KG1 (cell line): ENCODE results near the gene OR6B2.

Experiments used
- DNase-seq: peaks from one replicate; lab custom pipeline; 2025; lab: John Stamatoyannopoulos, UW

The OR6B2 gene

DNA sequence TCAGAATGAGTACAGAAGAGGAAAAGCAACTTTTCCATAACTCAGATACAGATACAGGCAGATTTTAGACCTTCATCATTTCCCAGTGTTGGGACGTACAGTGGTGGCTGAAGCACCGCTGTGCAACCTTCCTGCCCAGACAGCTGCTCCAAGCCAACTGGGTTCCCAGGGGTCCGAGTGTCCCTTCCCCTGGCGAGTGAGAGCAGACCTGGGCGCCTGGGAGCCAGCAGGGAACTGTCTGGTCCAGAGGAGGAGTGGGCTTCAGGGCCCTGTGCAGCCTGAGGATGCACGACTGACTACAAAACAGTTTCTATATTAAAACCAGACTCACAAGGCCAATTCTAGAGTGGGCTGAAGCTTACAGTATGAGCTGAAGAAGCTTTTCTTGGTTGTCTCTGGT lies 11.1 kb upstream of the OR6B2 start:
- DNase-seq = no peak

DNA sequence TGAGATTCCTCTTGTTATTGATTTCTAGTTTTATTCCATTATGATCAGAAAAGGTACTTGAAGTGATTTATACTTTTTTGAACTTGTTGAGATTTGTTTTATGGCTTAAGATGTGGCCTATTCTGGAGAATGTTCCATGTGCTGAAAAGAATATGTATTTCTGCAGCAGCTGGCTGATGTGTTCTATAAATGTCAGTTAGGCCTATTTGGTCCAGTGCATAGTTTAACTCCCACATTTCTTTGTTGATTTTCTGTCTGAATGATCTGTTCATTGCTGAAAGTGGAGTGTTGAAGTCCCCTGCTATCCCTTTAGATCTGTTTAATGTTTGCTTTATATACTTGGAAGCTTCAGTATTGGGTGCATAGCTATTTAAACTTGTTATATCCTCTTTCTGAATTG lies 7.1 kb upstream of the OR6B2 start:
- DNase-seq = no peak

DNA sequence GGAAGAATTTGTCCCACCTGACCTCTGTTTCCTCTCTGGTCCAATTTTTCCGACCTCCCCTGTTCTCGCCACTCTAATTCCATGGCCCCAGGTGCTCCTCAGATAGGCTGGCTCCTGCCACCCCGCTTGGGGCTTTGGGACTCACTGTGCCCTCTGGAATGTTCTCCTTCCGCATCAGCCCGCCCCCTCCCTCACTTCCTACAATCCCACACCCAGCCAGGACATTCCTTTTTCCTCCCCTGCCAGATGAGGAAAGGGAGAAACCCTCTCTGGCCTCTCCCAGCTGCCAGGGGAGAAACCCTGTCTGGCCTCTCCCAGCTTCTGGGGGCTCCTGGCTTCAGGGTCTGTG lies 3.1 kb upstream of the OR6B2 start:
- no peak for DNase-seq

DNA sequence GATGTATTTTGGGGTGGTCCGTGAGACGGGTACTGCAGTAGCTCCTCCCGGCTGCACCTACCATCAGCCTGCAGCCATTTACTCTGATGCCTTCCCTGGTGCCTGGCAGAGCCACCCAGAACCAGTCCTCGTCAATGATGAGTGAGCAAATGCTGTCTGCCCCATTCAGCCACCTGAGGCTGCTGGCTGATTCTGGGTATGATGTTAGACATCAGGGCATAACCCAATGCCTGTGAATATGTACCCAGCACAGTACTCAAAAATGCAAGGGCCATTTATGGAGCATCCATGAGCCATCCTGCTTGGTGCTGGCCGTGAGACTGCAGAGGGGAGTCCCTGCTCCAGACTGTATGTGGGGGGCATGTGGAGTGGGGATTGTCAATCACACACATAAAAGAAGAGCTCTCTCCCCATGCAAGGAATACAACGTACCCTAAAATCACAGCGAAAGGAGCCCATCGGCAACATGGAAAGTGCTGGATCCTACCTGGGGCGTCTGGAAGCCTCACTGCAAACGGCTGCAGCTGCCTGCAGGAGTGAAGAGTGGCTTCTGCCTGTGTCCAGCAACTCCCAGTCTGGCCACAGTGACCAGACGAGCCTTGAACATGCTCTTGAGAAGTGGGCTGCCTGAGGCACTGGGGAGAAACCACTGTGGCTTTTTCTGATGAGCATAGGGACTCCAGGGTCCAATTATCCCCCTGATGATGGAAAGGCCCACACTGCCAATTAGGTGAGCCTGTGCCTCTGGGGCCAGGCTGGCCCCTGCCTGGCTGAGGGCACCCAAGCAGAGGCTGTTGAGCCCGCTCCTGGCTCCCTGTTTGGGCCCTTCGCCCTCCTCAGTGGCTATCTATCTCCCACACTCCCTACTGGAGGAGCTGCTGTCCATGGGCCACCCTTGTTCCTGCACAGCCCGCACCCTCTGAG lies 2.4 kb upstream of the OR6B2 start:
- DNase-seq = no peak

DNA sequence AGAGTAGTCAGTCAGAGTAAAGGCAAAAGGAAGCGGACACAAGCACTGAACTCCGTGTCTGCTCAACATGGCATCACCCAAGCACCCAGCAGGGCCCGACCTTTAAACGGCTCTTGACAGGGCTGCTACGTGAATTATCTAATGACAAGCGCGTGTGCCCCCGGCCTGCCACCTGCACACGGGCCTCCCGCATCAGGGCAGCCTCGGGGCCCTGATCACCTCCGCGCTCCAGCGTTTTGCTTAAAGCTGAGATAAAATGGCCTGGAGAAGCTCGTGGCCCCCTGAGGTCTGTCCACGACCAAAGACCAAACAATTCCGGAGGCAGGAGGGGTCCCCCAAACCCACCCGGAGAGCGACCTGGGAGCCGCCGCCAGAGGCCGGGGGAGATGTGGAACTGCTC lies 5.5 kb downstream of the OR6B2 start:
- DNase-seq = no peak

DNA sequence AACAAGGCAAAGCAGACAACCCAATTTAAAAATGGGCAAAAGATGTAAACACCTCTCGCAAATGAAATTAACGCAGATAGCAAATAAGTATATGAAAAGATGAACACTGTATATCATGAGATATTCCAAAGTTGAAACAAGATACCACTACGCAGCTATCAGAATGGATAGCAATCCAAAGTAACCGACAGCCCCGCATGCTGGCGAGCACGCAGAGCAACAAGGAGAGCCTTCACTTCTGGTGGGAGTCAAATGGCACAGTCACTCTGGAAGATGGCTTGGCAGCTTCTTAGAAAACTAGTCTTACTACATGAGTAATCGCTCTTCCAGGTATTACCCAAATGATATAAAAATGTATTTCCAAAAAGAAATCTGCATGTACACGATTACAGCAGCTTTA lies 6.4 kb downstream of the OR6B2 start:
- no peak for DNase-seq

DNA sequence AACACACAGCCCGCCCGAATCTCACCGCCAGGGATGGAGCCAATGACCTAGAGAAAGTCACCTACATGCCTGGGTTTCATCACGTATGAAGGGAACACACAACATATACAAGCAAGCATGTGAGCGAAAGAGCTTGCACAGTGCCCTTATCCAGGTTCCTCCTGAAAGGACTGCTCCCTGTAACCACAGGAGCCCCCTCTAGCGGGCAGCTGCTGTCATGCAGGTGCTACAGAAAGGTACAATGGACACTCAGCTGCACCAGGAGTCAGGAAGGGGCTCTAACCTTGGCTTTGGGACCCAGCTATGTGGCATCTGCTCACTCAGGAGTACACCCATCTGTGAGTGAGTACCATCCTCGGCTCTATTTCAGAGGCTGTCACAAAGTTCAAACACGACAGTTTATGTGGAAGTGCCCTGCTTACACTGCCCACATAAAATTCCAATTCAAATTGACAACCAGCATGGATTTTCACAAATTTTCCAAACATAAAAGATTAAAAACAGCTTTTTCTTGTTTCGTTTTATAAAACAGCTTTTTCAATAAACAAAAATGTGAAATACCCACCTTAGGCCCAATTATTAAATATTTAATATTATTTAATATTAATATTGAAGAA lies 8.6 kb downstream of the OR6B2 start:
- peak; percentile 10 for DNase-seq

DNA sequence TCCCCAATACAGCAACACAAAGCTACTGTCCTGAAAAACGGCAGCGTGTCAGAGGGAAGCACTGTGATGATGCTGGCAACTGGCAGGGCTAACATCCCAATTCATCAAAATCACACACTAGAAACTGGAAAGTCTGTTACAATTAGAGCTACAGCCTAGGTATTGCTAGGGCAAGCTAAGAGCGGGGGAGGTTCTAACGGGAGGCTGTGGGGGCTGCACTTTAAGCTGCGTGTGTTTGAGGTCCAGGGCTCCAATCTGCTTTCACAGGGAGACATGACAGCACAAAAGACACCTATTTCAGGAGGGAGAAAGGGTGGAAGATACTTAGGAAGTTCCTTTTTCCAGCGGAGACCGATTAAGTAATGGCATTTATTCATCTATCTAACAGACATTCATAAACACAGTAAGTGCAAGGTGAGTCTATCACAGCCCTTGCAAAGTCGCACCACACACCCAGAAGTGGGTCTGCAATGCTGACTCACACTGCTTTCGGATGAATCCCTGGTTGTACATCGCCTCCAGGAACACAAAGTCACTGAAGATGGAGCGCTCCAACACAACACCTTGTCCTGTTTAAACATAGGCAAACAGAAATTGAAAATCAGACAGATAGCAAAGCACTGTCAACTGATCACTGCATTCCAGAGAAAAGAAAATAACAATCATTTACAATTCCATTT lies 12.0 kb downstream of the OR6B2 start:
- DNase-seq = no peak

DNA sequence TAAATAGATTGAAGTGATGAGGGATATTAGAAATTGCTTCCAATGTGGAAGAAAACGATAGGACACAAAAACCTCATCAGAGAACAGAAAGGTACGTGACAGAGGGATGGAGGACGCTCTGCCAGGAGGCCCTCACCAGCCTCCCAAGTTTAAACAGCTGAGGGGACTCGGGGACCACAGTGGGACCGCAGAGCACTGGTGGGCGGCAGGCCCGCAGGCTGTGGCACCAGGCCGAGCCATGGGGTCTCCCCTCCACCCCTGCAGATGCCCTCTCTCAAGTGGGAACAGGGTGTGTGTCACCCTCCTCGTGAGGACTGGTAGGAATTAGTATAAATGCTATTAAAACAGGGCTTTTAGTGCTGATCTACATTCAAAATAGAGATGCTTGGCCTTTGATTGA lies 15.9 kb downstream of the OR6B2 start:
- DNase-seq = no peak

DNA sequence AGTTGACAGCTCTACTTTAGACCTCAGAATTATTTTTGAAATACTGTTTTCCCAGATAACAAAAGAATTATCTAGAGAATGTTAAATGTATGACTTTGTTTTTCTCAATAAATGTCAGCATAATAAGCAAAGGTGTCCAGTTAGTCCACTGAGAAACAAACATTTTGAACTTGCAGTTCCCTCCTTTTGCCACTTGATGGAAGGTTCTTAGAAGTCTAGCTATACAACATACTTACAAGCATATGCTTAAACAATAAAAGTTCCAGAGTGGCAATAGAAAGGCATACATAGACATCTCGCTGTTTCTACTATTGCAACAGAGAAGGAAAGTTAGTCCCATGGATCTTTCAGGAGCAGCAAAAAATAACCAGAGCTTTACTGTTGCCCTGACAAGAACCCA lies 16.9 kb downstream of the OR6B2 start:
- no peak for DNase-seq

DNA sequence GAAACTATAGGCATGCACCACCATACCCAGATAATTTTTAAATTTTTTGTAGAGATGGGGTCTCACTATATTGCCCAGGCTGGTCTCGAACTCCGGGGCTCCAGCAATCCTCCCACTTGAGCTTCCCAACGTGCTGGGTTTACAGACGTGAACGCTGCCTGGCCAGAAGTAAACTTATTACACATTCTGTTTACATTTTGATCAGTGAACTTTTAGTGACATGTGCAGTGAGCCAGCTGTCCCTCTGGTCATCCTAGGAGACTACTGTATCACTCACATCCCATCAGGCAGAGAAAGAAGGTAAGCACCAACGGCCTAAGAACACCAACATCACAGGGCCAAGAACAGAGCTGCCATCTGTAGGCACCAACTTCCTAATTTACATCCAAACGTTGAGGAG lies 27.2 kb downstream of the OR6B2 start:
- DNase-seq = no peak

DNA sequence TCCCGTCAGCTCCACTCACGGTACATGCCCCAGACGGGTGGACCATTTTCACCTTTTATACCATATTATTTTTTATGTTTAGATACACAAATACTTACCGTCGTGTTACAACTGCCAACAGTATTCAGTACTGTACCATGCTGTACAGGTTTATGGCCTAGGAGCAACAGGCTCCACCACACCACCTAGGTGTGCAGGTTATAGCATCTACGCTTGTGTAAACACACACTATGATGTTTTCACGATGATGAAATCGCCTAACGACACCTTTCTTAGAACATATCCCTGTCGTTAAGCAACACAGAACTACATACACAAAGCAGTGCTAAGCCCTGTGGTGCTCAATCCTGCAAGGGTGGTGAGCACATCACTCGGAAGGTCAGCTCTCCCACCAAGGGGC lies 29.6 kb downstream of the OR6B2 start:
- no peak for DNase-seq

DNA sequence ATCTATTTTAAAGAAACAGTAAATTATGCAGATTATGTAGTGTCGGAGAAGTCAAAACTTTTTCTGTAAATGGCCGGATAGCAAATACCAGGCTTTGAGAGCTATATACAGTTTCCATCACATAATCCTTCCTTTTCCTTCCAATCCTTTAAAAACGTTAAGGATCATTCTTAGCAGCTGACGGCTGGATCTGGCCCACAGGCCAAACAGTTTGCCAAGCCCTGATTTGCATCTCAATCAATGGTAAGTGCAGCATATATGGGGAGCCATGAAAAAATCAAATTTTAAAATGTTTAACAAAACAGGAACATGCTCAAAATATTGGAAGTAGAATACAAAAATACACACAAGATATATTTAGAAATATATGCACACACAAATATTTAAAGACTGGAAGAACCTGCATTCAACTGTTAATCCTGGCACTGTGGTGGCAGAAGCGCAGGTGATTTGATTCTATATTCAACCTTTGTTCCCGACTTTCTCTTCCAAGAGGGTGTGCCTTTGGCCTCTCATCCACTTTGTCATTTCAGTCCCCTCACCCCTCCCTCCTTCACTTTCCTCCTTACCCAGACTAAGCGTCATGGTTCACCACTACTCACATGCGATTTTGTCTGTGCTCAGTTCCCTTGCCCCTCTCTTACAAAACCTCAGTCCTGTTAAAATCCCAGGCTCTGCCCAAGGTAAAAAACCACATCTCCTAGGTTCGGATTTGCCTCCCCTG lies 32.4 kb downstream of the OR6B2 start:
- DNase-seq = no peak

DNA sequence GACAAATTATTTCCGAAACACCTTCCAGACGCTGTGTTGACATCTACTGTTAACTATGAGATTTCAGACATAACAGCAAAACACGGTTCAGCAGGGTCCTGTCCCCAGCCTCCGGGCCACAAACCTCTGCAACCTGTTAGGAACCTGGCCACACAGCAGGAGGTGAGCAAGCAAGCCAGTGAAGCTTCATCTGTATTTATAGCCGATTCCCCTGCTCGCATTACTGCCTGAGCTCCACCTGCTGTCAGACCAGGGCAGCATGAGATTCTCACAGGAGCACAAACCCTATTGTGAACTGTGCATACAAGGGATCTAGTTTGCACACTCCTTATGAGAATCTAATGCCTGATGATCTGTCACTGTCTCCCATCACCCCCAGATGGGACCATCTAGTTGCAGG lies 36.1 kb downstream of the OR6B2 start:
- DNase-seq = no peak

DNA sequence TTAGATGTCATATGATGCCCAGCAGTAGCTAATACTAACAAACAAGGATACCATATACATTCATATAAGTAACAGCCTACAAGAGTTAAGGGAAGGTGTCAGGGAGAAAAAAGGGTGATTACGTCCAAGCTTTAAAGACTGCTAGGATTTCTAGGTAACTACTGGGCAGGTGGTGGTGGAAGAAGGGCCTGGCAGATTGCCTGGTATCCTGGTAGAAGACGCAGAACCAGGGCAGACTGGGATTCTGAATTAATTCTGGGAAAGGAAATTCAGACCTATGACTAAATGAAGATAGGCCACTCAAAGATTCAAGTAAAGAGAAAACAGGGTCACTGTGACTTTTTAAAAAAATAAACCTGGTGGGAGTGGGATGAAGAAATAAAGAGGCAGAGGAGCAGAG lies 36.9 kb downstream of the OR6B2 start:
- DNase-seq = no peak

DNA sequence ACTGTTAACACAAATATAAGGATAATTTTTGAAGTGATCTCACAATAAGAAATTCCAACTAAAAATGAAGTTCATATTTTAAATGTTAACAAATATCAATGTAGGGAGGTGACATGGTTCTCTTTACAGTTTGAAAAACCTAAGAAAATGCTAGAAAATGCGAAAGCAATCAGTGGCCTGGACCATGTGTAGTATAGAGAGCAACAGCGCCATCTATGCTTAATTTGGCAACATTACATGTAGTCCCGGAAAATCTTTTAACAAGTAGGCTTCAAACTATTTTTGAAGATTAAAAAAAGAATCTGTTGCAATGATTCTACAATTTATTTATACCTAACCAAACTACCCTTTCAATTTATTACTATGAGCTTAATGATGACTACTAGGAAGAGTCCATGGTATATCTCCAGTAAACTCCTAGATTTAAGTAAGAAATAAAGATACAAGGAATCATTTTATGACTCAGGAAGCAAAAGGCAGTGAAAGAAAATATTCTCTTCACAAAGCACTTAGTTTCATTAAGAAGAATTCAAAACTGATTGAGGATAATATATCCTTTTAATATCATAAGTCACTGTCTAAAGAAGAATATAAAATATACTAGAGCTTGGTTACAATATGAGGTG lies 38.4 kb downstream of the OR6B2 start:
- DNase-seq = peak; percentile 7

DNA sequence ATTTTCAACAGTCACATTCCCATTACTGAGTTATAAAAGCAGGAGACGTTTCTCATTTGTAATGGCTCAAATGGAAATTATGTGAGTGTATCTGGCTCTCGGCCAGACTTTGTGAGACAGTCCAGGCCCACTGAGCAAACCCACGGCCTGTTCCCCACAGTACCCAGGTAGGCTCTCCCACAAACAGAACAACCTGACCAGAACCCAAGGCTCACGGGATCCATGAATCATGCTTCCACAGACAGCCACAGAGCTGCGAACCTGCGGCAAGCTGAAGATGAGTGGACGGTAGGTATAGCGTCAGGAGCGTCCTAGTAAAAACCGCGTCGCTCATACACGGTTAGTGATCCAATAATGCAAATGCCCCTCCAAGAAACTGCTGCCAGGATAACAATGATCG lies 39.3 kb downstream of the OR6B2 start:
- no peak for DNase-seq

DNA sequence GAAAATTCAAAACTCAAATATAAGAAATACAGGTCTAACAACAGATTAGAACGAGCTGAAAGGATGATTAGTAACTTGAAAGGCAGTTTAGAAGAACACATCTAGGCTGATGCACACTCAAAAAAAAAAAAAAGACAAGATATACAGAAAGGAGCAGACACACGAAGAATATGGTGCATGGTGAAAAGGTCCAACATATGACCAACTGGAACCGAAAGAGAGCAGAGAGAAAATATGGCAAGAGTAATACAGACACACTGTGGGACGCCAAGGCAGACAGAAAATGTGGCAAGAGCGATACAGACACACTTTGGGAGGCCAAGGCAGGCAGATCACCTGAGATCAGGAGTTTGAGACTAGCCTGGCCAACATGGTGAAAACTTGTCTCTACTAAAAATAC lies 44.9 kb downstream of the OR6B2 start:
- DNase-seq = no peak

DNA sequence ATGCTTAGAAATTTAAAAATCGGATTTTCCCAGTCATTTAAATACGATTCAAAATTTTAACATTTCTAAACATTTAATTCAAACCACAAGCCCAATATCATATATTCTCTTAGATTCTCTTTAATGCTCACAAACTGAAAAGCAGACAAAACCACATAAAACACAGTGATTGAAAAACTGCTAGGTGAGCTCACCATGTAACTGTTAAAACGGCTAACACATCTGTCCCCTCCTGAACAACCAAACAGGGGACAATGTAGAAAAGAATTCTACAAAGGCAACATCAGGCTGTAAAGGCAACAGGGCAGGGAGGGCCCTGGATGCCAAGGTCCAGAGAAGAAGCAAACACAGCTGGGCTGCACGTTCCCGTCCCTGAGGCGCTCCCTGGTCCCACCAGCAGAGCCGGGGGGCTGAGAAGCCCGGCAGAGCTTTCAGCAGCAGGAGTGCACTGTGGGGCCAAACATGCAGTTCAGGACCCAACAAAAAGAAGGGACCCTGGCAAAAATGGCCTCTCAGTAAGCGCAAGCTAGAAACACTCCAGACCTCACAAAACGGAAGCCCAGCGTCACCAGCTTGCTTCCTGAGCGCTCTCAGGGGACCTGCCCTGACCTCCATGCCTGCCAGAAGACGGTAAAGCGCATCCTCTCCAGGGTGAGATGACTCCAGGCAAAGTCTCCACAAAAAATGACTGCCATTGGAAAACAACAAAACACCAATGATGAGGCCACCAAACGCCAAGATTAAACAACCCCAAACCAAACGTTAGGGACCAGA lies 45.6 kb downstream of the OR6B2 start:
- DNase-seq = no peak

DNA sequence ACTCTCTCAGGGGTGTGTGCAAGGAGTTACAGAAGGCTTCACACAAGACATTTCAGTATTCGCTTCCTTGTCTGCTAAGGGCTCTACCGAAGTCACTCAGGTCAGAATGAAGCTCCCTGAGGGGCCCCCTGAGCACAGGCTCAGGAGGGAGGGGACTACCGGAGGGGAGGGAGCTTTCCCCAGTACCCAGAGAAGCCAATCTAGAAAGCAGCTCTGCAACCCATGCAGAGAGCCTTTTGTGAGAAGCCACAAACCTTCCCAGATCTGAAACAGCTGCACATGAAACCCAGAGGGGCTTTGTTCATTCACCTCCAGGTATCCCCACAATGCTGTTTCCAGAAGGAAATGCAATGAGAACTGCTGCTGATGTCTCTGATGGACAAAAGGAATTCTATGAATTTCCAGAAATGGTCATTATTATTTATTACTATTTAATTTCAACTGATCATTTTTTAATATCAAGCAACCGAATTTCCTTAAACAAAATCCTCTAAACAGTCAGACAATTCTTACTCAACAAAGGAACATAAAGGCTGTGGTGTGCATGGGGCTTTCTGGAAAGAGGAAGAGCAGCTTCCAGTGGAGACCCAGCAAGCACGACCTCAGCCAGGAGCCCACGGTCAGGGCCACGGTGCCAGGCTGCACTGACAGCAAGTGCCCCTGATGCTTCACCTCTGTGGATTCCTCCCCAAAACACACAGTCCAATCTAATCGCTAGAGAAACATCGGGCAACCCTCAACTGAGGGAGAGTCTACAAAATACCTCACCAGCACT lies 47.0 kb downstream of the OR6B2 start:
- DNase-seq = no peak
